HCT116 (cell line): ENCODE results near the gene CFAP74. TPM values are rescaled to one million over a fixed set of nuclear protein-coding genes. Genes with fewer than 3 reads are reported as not detected.
A peak's percentile ranks its signal among the peaks of the same experiment; 100 is the strongest.
"Not testable (repeated sequence)": the region's sequence is repeated elsewhere in the genome, so short reads cannot be mapped to it uniquely, and the experiment has no call there.

Experiments
- ATAC-seq: fragments of 200-7000 bp; cut with Tn5 transposase; 2 replicates; pipeline ENCODE4 v1.9.1; 2020; ENCODE audit warnings: mild to moderate bottlenecking, moderate library complexity
- BruUV-seq: library from RNA; stranded (reverse); fragments of 400-500 nt; replicated peaks from 2 replicates; lab custom pipeline; 2021; lab: Mats Ljungman, UMichigan
- CTCF ChIA-PET: fragments of 300-600 bp; sonication (Branson Sonifier 250); formaldehyde crosslinking; loops from one replicate; lab custom pipeline; 2021; ENCODE audit warnings: antibody characterized with exemption; lab: Charles Lee
- POLR2A ChIA-PET: fragments of 300-600, 350-600 bp; sonication (Branson Sonifier 250); formaldehyde crosslinking; loops from one replicate; lab custom pipeline; 2021; ENCODE audit warnings: antibody characterized with exemption; lab: Charles Lee
- RAD21 ChIA-PET, 2 experiments: fragments of 300-600 bp; sonication (Branson Sonifier 250); formaldehyde crosslinking; loops; one replicate each; lab custom pipeline; 2023; ENCODE audit warnings: low total read pairs in 2 of 2; ENCODE audit not compliant: uncharacterized antibody in 2 of 2, unreplicated experiment in 2 of 2, low non-redundant PET in 1 of 2; lab: Charles Lee
- DNase-seq: peaks from one replicate; pipeline ENCODE4 v3.0.0-alpha.2; 2010; ENCODE audit warnings: low read depth, low spot score
- H2AFZ ChIP-seq: fragments of 200-600 bp; shearing (Covaris generic), sonication (generic); 2 replicates; pipeline ENCODE4 v1.6.1; 2017; ENCODE audit warnings: low read depth, mixed run types, mixed read lengths, antibody characterized with exemption, low read length; ENCODE audit not compliant: poor library complexity, severe bottlenecking
- H3K27ac ChIP-seq: 2 replicates; pipeline ENCODE4 v1.5.1; 2012; ENCODE audit warnings: low read depth, low read length
- H3K27me3 ChIP-seq: fragments of 200-600 bp; sonication (generic); 2 replicates; pipeline ENCODE4 v1.6.1; 2016; ENCODE audit warnings: mixed run types, low read length, mixed read lengths; ENCODE audit not compliant: insufficient read depth
- H3K36me3 ChIP-seq, 2 experiments: fragments of 200-500 bp in 1 of 2; fragments of 200-600 bp in 1 of 2; sonication (Bioruptor generic) in 1 of 2; sonication (generic) in 1 of 2; 2 replicates each; pipeline versions ENCODE4 v1.5.1 to v1.6.1; 2014 to 2016; ENCODE audit warnings: low read length in 2 of 2, inconsistent platforms in 1 of 2, mixed read lengths in 1 of 2, mixed run types in 1 of 2; ENCODE audit not compliant: insufficient read depth in 2 of 2, control insufficient read depth in 1 of 2
- H3K4me1 ChIP-seq, 2 experiments: fragments of 200-600 bp in 1 of 2; sonication (generic) in 1 of 2; 2 replicates each; pipeline versions ENCODE4 v1.5.1 to v1.6.1; 2012 to 2017; ENCODE audit warnings: low read length in 2 of 2, inconsistent platforms in 1 of 2, mild to moderate bottlenecking in 1 of 2, mixed read lengths in 1 of 2, mixed run types in 1 of 2, moderate library complexity in 1 of 2; ENCODE audit not compliant: insufficient read depth in 2 of 2, control insufficient read depth in 1 of 2
- H3K4me2 ChIP-seq: fragments of 200-600 bp; sonication (generic); 2 replicates; pipeline ENCODE4 v1.6.1; 2017; ENCODE audit warnings: mixed run types, low read length, mixed read lengths
- H3K4me3 ChIP-seq, 2 experiments: fragments of 200-600 bp in 1 of 2; sonication (generic) in 1 of 2; replicated peaks in 1 of 2; 2 replicates each; pipeline ENCODE4 v1.5.1; 2011 to 2016; ENCODE audit warnings: low read length in 2 of 2, control low read depth in 1 of 2, low read depth in 1 of 2, mild to moderate bottlenecking in 1 of 2, mixed read lengths in 1 of 2, mixed run types in 1 of 2
- H3K79me2 ChIP-seq: fragments of 200-600 bp; sonication (generic); 2 replicates; pipeline ENCODE4 v1.6.1; 2017; ENCODE audit warnings: mild to moderate bottlenecking, mixed run types, low read length, moderate library complexity, mixed read lengths; ENCODE audit not compliant: insufficient read depth
- H3K9ac ChIP-seq: fragments of 200-600 bp; sonication (generic); 2 replicates; pipeline ENCODE4 v1.6.1; 2016; ENCODE audit warnings: low read length, mixed read lengths
- H3K9me2 ChIP-seq: fragments of 200-600 bp; sonication (generic), shearing (Covaris generic); 2 replicates; pipeline ENCODE4 v1.6.1; 2017; ENCODE audit warnings: mixed run types, mild to moderate bottlenecking, moderate library complexity; ENCODE audit not compliant: insufficient read depth
- H3K9me3 ChIP-seq, 2 experiments: fragments of 200-500 bp in 1 of 2; fragments of 200-600 bp in 1 of 2; sonication (Bioruptor generic) in 1 of 2; sonication (generic) in 1 of 2; 2 replicates each; pipeline ENCODE4 v1.6.1; 2014 to 2017; ENCODE audit warnings: low read length in 2 of 2, mixed read lengths in 2 of 2, inconsistent platforms in 1 of 2, low read depth in 1 of 2, mild to moderate bottlenecking in 1 of 2, mixed run types in 1 of 2, moderate library complexity in 1 of 2; ENCODE audit not compliant: control insufficient read depth in 1 of 2, insufficient read depth in 1 of 2
- H4K20me1 ChIP-seq: fragments of 200-600 bp; sonication (generic), shearing (Covaris generic); 2 replicates; pipeline ENCODE4 v1.6.1; 2017; ENCODE audit warnings: mixed run types, mild to moderate bottlenecking, moderate library complexity; ENCODE audit not compliant: insufficient read depth
- FOSL1 ChIP-seq: IDR thresholded peaks from 2 replicates; pipeline ENCODE4 v1.6.1; 2012; ENCODE audit warnings: low read depth
- POLR2AphosphoS5 ChIP-seq: IDR thresholded peaks from 2 replicates; pipeline ENCODE4 v1.6.1; 2011; ENCODE audit warnings: mild to moderate bottlenecking, low read depth, low read length, moderate library complexity
- SIN3A ChIP-seq: IDR thresholded peaks from 2 replicates; pipeline ENCODE4 v1.6.1; 2012; ENCODE audit warnings: low read depth
- SRF ChIP-seq: IDR thresholded peaks from 2 replicates; pipeline ENCODE4 v1.6.1; 2012; ENCODE audit warnings: low read depth
- ZNF274 ChIP-seq: fragments of 200-500 bp; sonication (Bioruptor generic); IDR thresholded peaks from 2 replicates; pipeline ENCODE4 v1.6.1; 2014; ENCODE audit warnings: mild to moderate bottlenecking, low read depth, low read length, inconsistent platforms
- intact Hi-C: fragments of 100-400 bp; cut with micrococcal nuclease; formaldehyde crosslinking; loops from 2 replicates; pipeline ENCODE4 v1.10.0; 2022
- total RNA-seq: library from RNA; stranded (reverse); gene quantifications from one replicate; pipeline ENCODE4 v1.2.1, GENCODE V29; 2021; ENCODE audit not compliant: unreplicated experiment
- TF ChIP-seq, protein P1 (sequence below), 3 experiments: fragments of 200-600 bp in 1 of 3; sonication (generic) in 1 of 3; IDR thresholded peaks in 2 of 3; conservative IDR thresholded peaks in 1 of 3; 2 replicates each; pipeline ENCODE4 v1.5.1; 2012 to 2017; ENCODE audit warnings: low read depth in 2 of 3, low read length in 2 of 3, antibody characterized with exemption in 1 of 3, borderline replicate concordance in 1 of 3, control low read depth in 1 of 3, mild to moderate bottlenecking in 1 of 3, mixed read lengths in 1 of 3, mixed run types in 1 of 3, moderate library complexity in 1 of 3; ENCODE audit not compliant: insufficient read depth in 1 of 3
- TF ChIP-seq, protein P2 (sequence below): IDR thresholded peaks from 2 replicates; pipeline ENCODE4 v1.6.1; 2012; ENCODE audit warnings: low read depth
- TF ChIP-seq, protein P3 (sequence below): IDR thresholded peaks from 2 replicates; pipeline ENCODE4 v1.6.1; 2012

The CFAP74 gene
- total RNA-seq, 1 experiment from 2014 or later = 4.9 TPM

DNA sequence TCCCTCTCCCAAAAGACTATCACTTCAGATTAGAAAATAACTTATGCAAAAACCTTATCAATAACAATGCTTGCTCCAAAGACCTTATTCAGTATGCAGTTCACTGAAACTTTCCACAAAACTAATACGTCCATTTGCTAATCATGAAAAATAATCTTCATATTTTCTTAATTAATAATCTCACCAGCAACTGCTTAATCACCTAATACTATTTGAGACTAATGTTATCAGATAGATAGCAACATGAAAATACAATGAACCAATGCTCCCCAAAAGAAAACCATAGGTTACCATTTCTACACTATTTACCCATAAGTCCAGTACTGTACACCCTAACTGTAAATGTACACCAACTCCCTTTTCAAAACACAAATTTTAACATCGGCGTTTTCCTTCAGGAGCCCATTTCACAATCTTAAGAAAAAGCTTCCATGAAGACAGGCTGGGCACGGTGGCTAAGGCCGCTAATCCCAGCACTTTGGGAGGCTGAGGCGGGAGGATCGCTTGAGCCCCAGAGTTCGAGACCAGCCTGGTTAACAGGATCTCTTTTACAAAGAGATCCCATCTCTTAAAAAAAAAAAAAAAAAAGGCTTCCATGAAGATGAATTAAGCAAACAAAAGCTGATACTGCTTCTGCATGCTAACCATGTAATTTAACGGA lies 114.4 kb downstream of the CFAP74 start:
- ATAC-seq (no peak), DNase-seq (no peak)
- Histone ChIP-seq H2AFZ (no peak overlapping the region), H3K4me2 (peak overlapping the region; percentile 82), H3K79me2 (peaks cover 60% of the 10 kb centered on the region), H3K27me3 (no peaks in the 10 kb centered on the region), H3K36me3 (no peaks in the 10 kb centered on the region; a peak in 1 of 4 replicates), H3K9me2 (no peaks in the 10 kb centered on the region), H3K9ac (peak overlapping the region; percentile 81), H3K4me1 (peaks cover 25 to 36% of the 10 kb centered on the region in 2 experiments), H3K9me3 (no peaks in the 10 kb centered on the region), H4K20me1 (peaks cover 23% of the 10 kb centered on the region; the same call in 1 of the 2 replicates), H3K27ac (peak overlapping the region; percentile 69), H3K4me3 (peak overlapping the region; percentile 66 to 75)
- intact Hi-C loops = no loop called here
- CTCF ChIA-PET = no interaction called here
- BruUV-seq = TSS peak; percentile 64
- TF ChIP-seq POLR2AphosphoS5 (no peak), SRF (no peak), FOSL1 (no peak), SIN3A (no peak), ZNF274 (no peak)
- TF ChIP-seq, protein P1, sequence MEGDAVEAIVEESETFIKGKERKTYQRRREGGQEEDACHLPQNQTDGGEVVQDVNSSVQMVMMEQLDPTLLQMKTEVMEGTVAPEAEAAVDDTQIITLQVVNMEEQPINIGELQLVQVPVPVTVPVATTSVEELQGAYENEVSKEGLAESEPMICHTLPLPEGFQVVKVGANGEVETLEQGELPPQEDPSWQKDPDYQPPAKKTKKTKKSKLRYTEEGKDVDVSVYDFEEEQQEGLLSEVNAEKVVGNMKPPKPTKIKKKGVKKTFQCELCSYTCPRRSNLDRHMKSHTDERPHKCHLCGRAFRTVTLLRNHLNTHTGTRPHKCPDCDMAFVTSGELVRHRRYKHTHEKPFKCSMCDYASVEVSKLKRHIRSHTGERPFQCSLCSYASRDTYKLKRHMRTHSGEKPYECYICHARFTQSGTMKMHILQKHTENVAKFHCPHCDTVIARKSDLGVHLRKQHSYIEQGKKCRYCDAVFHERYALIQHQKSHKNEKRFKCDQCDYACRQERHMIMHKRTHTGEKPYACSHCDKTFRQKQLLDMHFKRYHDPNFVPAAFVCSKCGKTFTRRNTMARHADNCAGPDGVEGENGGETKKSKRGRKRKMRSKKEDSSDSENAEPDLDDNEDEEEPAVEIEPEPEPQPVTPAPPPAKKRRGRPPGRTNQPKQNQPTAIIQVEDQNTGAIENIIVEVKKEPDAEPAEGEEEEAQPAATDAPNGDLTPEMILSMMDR (IDR thresholded peaks at IDR 0.05 in 2 of 3, conservative IDR thresholded peaks at IDR 0.05 in 1 of 3; ENCODE audit: borderline replicate concordance in 1 of 3, insufficient read depth in 1 of 3, low read depth in 2 of 3, low read length in 2 of 3) = no peak
- TF ChIP-seq, protein P2, sequence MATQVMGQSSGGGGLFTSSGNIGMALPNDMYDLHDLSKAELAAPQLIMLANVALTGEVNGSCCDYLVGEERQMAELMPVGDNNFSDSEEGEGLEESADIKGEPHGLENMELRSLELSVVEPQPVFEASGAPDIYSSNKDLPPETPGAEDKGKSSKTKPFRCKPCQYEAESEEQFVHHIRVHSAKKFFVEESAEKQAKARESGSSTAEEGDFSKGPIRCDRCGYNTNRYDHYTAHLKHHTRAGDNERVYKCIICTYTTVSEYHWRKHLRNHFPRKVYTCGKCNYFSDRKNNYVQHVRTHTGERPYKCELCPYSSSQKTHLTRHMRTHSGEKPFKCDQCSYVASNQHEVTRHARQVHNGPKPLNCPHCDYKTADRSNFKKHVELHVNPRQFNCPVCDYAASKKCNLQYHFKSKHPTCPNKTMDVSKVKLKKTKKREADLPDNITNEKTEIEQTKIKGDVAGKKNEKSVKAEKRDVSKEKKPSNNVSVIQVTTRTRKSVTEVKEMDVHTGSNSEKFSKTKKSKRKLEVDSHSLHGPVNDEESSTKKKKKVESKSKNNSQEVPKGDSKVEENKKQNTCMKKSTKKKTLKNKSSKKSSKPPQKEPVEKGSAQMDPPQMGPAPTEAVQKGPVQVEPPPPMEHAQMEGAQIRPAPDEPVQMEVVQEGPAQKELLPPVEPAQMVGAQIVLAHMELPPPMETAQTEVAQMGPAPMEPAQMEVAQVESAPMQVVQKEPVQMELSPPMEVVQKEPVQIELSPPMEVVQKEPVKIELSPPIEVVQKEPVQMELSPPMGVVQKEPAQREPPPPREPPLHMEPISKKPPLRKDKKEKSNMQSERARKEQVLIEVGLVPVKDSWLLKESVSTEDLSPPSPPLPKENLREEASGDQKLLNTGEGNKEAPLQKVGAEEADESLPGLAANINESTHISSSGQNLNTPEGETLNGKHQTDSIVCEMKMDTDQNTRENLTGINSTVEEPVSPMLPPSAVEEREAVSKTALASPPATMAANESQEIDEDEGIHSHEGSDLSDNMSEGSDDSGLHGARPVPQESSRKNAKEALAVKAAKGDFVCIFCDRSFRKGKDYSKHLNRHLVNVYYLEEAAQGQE = no peak
- TF ChIP-seq, protein P3, sequence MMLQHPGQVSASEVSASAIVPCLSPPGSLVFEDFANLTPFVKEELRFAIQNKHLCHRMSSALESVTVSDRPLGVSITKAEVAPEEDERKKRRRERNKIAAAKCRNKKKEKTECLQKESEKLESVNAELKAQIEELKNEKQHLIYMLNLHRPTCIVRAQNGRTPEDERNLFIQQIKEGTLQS = no peak
- RAD21 ChIA-PET = no interaction called here
- POLR2A ChIA-PET = interaction anchor here (2.0 kb wide), 1 partner anchor 11 kb away, joined by 5 read pairs; no protein-coding TSS in a partner anchor

DNA sequence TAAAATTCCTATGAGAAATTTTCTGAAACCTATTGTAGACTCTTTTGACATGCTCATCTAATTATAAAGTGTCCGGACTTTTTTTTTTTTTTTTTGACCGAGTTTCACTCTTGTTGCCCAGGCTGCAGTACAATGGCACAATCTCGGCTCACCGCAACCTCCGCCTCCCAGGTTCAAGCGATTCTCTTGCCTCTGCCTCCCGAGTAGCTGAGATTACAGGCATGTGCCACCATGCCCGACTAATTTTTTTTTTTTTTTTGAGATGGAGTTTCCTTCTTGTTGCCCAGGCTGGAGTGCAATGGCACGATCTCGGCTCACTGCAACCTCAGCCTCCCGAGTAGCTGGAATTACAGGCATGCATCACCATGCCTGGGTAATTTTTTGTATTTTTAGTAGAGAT lies 119.7 kb downstream of the CFAP74 start:
- H3K27ac ChIP-seq, DNase-seq, H3K4me2 ChIP-seq, H3K4me3 ChIP-seq, intact Hi-C loops, H3K27me3 ChIP-seq, H3K9me2 ChIP-seq, CTCF ChIA-PET, BruUV-seq, H3K9ac ChIP-seq, H3K9me3 ChIP-seq, RAD21 ChIA-PET, H2AFZ ChIP-seq, H3K36me3 ChIP-seq, ATAC-seq: not testable (repeated sequence)
- H4K20me1 ChIP-seq = peaks cover 26% of the 10 kb centered on the region
- H3K79me2 ChIP-seq = peaks cover 99% of the 10 kb centered on the region
- POLR2A ChIA-PET = interaction anchor here (0.7 kb wide), 1 partner anchor 154 kb away, joined by 3 read pairs; no protein-coding TSS in a partner anchor
- H3K4me1 ChIP-seq = peaks cover 11 to 13% of the 10 kb centered on the region in 2 experiments
